Measurements from ENCODE around the gene WDR1.

WDR1 gene

DNA sequence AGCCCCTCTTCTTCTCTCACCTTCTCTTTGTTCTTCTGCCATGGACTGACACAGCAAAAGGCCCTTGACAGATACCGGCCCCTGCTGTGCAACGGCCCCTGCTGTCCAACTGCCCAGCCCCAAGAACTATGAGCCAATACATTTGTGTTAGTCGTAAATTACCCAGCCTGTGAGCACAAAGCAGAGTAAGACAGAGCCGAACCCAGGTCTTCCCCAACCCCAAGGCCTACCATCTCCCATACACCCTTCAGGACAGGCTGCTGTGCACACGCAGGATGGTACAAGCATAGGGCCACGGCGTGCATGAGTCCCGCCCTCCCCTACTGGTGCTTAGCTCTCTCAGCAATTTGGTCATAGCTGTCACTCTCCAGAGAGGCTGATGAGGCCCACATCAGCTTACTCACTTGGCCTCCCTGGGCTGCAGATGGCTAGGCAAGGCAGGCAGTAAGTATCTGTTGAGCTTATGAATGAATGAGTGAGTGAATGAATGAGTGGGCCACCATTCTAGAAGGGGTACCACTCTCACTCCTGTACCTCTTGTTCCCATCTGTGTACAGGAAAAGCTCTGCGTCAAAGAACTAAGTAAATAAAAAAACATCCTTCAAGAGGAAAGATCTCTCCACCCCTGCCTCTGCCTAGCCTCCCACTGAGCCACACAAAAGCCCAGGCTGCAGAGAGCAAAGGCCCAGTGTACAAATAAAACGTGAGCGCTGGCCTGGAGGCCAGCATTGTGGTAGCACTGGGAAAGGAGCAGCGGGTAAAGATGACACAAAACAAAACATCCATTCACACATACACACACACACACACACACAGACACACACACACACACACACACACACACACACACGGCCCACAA is 13.9 kb downstream of the WDR1 start:
- H3K9me3 ChIP-seq (ENCODE audit: low read depth, low read length), result no peaks in the 10 kb centered on the region
- no peak overlapping the region for H3K9ac ChIP-seq (ENCODE audit: insufficient read length)
- peaks cover 9% of the 10 kb centered on the region; the same call in 1 of the 2 replicates for H3K36me3 ChIP-seq (ENCODE audit: insufficient read depth, low read length)
- TF ChIP-seq POLR2AphosphoS5 (IDR thresholded peaks at IDR 0.05; ENCODE audit: borderline replicate concordance, low read depth, low read length) (no peak), EZH2 (IDR thresholded peaks at IDR 0.05) (no peak), FOXP2 (optimal IDR thresholded peaks at IDR 0.05; ENCODE audit: control extremely low read depth, extremely low read length, insufficient read depth) (no peak)
- no peak overlapping the region for H3K4me3 ChIP-seq
- no peak overlapping the region for H3K27ac ChIP-seq
- no peak for DNase-seq (ENCODE audit: low read depth, low spot score)

DNA sequence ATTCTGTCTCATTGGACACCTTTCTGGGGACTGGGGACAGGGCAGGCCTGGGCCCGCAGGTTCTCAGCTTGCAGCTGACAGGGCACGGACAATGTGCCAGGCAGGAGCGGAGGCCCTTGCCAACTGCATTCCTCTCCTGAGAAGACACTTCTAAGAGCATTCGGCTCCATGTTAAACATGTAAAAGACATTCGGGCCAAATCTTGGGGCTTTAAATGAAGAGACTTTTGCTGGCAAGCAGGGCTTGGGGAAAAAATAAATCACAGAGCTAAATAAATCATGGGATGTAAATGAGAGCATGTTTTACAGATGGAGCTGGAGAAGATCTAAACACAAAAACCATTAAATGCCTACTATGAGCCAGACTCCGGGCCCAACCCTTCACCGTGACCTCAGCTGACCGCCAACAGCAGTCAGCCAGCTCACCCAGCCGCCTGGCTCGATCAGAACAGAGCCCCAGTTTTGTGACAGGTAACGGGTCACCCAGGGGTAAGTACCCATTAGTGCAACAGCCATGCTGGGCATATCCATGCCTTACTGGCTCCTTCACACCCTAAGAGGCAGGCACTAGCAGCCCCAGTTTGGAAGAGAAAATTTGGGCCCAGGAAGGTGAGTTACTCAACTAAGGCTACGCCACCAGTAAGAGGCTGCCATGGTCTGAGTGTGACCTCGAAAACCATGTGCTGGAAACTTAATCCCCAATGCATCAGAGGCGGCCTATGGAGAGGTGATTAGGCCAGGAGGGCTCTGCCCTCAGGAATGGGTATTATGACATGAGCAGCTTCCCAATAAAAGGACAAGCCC is 14.7 kb downstream of the WDR1 start:
- H3K9ac ChIP-seq (ENCODE audit: insufficient read length), result no peak overlapping the region
- H3K9me3 ChIP-seq (ENCODE audit: low read depth, low read length), result no peaks in the 10 kb centered on the region
- no peak overlapping the region for H3K27ac ChIP-seq
- no peak for TF ChIP-seq EZH2 (IDR thresholded peaks at IDR 0.05)
- H3K36me3 ChIP-seq (ENCODE audit: insufficient read depth, low read length), result peaks cover 9% of the 10 kb centered on the region; the same call in 1 of the 2 replicates
- DNase-seq (ENCODE audit: low read depth, low spot score), result no peak
- H3K4me3 ChIP-seq, result no peak overlapping the region

DNA sequence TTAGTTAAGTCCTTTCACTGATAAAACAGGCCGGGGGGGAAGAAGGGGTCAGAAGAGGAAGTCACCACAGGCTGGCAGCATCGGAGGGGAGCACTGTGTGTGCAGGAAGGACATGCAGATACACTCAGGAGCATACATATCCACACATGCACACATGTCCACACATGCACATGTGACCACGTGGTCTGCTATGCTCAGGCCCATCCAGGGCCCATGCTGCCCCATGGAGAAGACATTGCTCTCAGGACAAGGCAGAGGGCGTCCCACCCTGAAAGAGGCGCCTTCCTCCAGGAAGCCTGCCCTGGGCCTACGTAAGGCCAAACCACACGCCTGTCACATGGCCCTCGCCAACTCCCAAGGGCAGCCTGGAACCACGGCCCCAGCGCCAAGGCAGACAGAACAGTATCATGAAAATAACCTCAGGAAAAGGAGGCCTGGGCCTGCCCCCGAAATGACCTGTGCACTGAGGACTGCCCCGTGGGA is 15.8 kb downstream of the WDR1 start:
- Histone ChIP-seq H3K4me3 (no peak overlapping the region), H3K9ac (ENCODE audit: insufficient read length) (no peak overlapping the region), H3K27ac (no peak overlapping the region), H3K9me3 (ENCODE audit: low read depth, low read length) (no peaks in the 10 kb centered on the region), H3K36me3 (ENCODE audit: insufficient read depth, low read length) (peaks cover 9% of the 10 kb centered on the region; the same call in 1 of the 2 replicates)
- no peak for DNase-seq (ENCODE audit: low read depth, low spot score)
- TF ChIP-seq FOXP2 (optimal IDR thresholded peaks at IDR 0.05; ENCODE audit: control extremely low read depth, extremely low read length, insufficient read depth) (no peak), POLR2AphosphoS5 (IDR thresholded peaks at IDR 0.05; ENCODE audit: borderline replicate concordance, low read depth, low read length) (no peak), EZH2 (IDR thresholded peaks at IDR 0.05) (no peak)

DNA sequence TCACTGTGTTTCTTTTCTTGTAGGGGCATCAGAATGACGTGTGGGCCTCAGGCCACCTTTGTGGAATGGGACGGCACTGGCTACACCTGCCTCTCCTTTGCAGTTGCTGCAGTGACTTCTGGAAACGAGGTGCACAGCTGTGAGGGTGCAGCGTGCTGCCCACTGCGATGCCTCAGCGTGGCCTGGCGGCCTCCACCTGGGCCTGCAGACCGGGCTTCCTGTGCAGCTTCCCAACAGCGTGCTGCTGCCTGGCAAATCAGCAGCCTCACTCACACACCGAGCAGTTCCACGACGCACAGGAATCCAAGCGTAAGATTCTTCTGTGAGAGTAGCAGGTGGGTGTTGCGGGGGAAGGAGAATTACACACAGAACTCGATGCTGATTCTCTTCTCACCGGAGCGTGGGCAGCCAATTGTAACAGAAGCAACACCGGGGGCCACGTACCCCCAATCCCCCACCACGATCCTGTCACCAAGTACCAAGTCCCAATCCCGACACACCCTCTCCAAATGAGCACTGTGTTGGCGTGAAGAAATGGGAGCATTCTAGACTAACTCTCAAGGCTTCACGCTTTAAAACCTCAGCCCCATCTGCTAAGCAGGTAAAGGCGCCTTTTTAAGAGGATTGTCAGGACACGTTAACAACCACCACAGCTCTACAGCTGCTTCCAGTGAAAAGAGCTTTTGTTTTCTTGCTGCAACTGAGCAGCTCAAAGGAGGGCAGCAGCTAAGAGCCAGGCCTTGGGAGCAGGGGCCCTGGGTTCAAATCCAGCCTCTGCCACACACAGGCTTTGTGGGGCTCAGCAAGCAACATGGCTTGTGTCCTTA is 16.9 kb downstream of the WDR1 start:
- peaks cover 9% of the 10 kb centered on the region; the same call in 1 of the 2 replicates for H3K36me3 ChIP-seq (ENCODE audit: insufficient read depth, low read length)
- TF ChIP-seq FOXP2 (optimal IDR thresholded peaks at IDR 0.05; ENCODE audit: control extremely low read depth, extremely low read length, insufficient read depth) (no peak), POLR2AphosphoS5 (IDR thresholded peaks at IDR 0.05; ENCODE audit: borderline replicate concordance, low read depth, low read length) (no peak), EZH2 (IDR thresholded peaks at IDR 0.05) (no peak)
- no peaks in the 10 kb centered on the region for H3K9me3 ChIP-seq (ENCODE audit: low read depth, low read length)
- H3K4me3 ChIP-seq, result no peak overlapping the region
- no peak overlapping the region for H3K9ac ChIP-seq (ENCODE audit: insufficient read length)
- no peak for DNase-seq (ENCODE audit: low read depth, low spot score)
- H3K27ac ChIP-seq, result no peak overlapping the region

DNA sequence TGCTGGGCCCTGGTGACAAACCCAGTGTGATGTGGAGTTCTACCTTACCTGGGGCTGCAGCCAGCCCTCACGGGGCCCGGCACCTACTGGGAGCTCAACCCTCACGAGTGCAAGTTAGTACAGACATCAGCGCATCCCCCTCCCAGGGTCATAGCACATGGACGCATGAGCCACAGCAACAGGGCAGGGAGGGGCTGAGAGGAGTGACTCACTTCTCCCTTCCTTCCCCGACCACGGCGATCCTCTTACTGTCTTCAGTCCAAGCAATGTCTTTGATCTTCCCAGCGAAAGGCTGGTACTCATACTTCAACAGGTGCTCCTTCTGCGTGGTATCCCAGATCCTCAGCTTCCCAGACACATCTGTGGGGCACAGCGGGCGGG is 17.8 kb downstream of the WDR1 start:
- H3K9ac ChIP-seq (ENCODE audit: insufficient read length), result no peak overlapping the region
- no peaks in the 10 kb centered on the region for H3K9me3 ChIP-seq (ENCODE audit: low read depth, low read length)
- DNase-seq (ENCODE audit: low read depth, low spot score), result no peak
- peaks cover 9% of the 10 kb centered on the region; the same call in 1 of the 2 replicates for H3K36me3 ChIP-seq (ENCODE audit: insufficient read depth, low read length)
- TF ChIP-seq FOXP2 (optimal IDR thresholded peaks at IDR 0.05; ENCODE audit: control extremely low read depth, extremely low read length, insufficient read depth), result no peak
- TF ChIP-seq EZH2 (IDR thresholded peaks at IDR 0.05), result no peak
- no peak for TF ChIP-seq POLR2AphosphoS5 (IDR thresholded peaks at IDR 0.05; ENCODE audit: borderline replicate concordance, low read depth, low read length)
- no peak overlapping the region for H3K4me3 ChIP-seq
- no peak overlapping the region for H3K27ac ChIP-seq

DNA sequence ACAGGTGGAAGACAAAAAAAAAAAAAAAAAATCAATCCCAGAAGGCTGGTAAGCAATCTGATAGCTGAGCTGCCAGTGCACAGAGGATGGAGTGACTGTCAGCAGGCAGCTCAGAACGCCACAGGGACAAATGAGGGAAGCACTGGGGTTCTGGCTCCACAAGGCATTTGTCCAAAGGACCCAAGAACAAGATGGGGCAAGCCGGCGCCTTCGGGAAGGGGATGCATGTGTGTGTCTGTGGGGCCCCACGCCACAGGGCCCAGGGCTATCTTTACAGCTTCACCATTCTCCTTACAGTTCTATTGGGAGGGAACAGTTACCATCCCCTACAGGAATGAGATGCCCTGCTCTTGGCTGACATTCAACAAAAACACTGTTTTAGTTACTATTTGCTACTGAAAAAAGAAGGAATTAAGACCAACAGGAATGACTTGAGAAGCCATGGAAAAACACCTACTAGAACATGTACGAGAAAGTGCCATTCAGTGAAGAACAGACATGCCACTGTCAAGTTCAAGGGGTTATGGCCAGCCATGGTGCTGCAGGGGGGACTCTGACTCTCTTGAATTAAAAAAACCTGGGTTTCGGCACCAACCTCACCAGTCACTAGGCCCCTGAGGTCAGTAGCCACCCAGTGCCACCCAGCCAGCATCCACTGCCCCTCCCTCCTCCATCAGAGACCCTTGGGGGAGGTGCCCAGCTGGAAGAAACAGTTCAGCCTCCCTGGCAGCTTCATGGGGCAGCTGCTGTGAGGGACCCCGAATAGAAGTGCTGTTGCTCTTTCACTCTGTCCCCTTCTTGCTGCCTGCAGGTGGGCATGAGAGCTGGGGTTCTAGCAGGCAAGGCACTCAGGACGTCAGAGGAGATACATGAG is 18.5 kb downstream of the WDR1 start:
- H3K27ac ChIP-seq, result no peak overlapping the region

DNA sequence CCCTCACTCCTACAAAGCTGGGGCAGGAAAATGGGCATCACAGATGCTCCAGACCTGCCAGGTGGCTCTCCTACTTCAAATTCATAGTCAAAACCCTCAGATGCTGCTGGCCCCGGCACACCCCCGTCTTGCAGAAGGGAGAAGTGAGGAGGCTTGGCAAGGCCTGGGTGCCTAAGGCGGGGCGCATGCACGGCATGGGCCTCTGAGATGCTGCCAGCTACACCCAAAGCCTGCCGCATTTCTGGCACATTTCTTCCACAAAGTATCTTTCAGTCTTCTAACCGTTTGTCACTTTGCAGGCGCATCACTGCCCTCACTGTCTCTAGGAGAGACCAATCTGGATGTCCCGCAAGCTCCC is 19.6 kb downstream of the WDR1 start:
- no peak overlapping the region for H3K4me3 ChIP-seq
- no peak for DNase-seq (ENCODE audit: low read depth, low spot score)
- TF ChIP-seq EZH2 (IDR thresholded peaks at IDR 0.05), result no peak
- no peak for TF ChIP-seq POLR2AphosphoS5 (IDR thresholded peaks at IDR 0.05; ENCODE audit: borderline replicate concordance, low read depth, low read length)
- TF ChIP-seq FOXP2 (optimal IDR thresholded peaks at IDR 0.05; ENCODE audit: control extremely low read depth, extremely low read length, insufficient read depth), result no peak
- no peak overlapping the region for H3K9ac ChIP-seq (ENCODE audit: insufficient read length)
- no peaks in the 10 kb centered on the region for H3K9me3 ChIP-seq (ENCODE audit: low read depth, low read length)
- H3K27ac ChIP-seq, result no peak overlapping the region
- peaks cover 2% of the 10 kb centered on the region; the same call in 1 of the 2 replicates for H3K36me3 ChIP-seq (ENCODE audit: insufficient read depth, low read length)

More for the DNA sequence above, 18.5 kb downstream of the WDR1 start:
- Histone ChIP-seq H3K4me3 (no peak overlapping the region), H3K9me3 (ENCODE audit: low read depth, low read length) (no peaks in the 10 kb centered on the region), H3K36me3 (ENCODE audit: insufficient read depth, low read length) (peaks cover 9% of the 10 kb centered on the region; the same call in 1 of the 2 replicates), H3K9ac (ENCODE audit: insufficient read length) (no peak overlapping the region)
- DNase-seq (ENCODE audit: low read depth, low spot score), result no peak
- TF ChIP-seq POLR2AphosphoS5 (IDR thresholded peaks at IDR 0.05; ENCODE audit: borderline replicate concordance, low read depth, low read length) (no peak), EZH2 (IDR thresholded peaks at IDR 0.05) (no peak), FOXP2 (optimal IDR thresholded peaks at IDR 0.05; ENCODE audit: control extremely low read depth, extremely low read length, insufficient read depth) (no peak)
